HG03060 (cell line): Measurements from ENCODE around the gene PPP2R2B.

Experiments used
- ATAC-seq: cut with Tn5 transposase; IDR thresholded peaks from one replicate; pipeline ENCODE4 v1.9.1; 2021; ENCODE audit warnings: low read depth, moderate number of reproducible peaks; ENCODE audit not compliant: unreplicated experiment

The PPP2R2B gene

GRCh38 chr5:146707316-146707715, 171.2 kb downstream of the PPP2R2B start:
- ATAC-seq: no peak

- ATAC-seq: no peak
Observed at GRCh38 chr5:146706321-146706972, 172.1 kb downstream of the PPP2R2B start.

GRCh38 chr5:146704949-146705665, 173.4 kb downstream of the PPP2R2B start:
- ATAC-seq: no peak

- no peak for ATAC-seq
Observed at GRCh38 chr5:146703899-146704298, 174.7 kb downstream of the PPP2R2B start.

GRCh38 chr5:146703499-146703898, 175.1 kb downstream of the PPP2R2B start:
- no peak for ATAC-seq

- ATAC-seq: no peak
Observed at GRCh38 chr5:146699664-146700418, 178.7 kb downstream of the PPP2R2B start.

- ATAC-seq: no peak
Observed at GRCh38 chr5:146699138-146699537, 179.4 kb downstream of the PPP2R2B start.

- ATAC-seq: no peak
Observed at GRCh38 chr5:146698651-146699050, 179.9 kb downstream of the PPP2R2B start.

- no peak for ATAC-seq
Observed at GRCh38 chr5:146697211-146697610, 181.3 kb downstream of the PPP2R2B start.

GRCh38 chr5:146695646-146696045, 182.9 kb downstream of the PPP2R2B start:
- ATAC-seq: no peak

- ATAC-seq: no peak
Observed at GRCh38 chr5:146690880-146691355, 187.6 kb downstream of the PPP2R2B start.

- ATAC-seq: no peak
Observed at GRCh38 chr5:146687630-146688029, 190.9 kb downstream of the PPP2R2B start.

- ATAC-seq: no peak
Observed at GRCh38 chr5:146683861-146684260, 194.7 kb downstream of the PPP2R2B start.

- ATAC-seq: no peak
Observed at GRCh38 chr5:146682899-146683532, 195.5 kb downstream of the PPP2R2B start.

GRCh38 chr5:146681585-146682105, 196.9 kb downstream of the PPP2R2B start:
- no peak for ATAC-seq

GRCh38 chr5:146680846-146681584, 197.5 kb downstream of the PPP2R2B start:
- ATAC-seq: no peak

GRCh38 chr5:146675636-146676035, 202.9 kb downstream of the PPP2R2B start:
- no peak for ATAC-seq

GRCh38 chr5:146672866-146673265, 205.7 kb downstream of the PPP2R2B start:
- no peak for ATAC-seq

- no peak for ATAC-seq
Observed at GRCh38 chr5:146671561-146672295, 206.8 kb downstream of the PPP2R2B start.
